ENCODE results near the gene TSC22D1.
"Not testable (repeated sequence)": the region's sequence is repeated elsewhere in the genome, so short reads cannot be mapped to it uniquely, and the experiment has no call there.

The TSC22D1 gene

GRCh38 chr13:44470638-44471562 lies 105.2 kb downstream of the TSC22D1 start:
- Mint-ChIP-seq H3K4me1 (ENCODE audit: low read depth) (no peaks in the 10 kb centered on the region), H3K4me3 (no peak overlapping the region), H3K36me3 (ENCODE audit: low read depth) (no peaks in the 10 kb centered on the region), H3K27ac (no peak overlapping the region), H3K27me3 (ENCODE audit: low read depth) (peaks cover 15% of the 10 kb centered on the region), H3K9me3 (no peaks in the 10 kb centered on the region)
- DNase-seq (ENCODE audit: low spot score) = no peak

DNA sequence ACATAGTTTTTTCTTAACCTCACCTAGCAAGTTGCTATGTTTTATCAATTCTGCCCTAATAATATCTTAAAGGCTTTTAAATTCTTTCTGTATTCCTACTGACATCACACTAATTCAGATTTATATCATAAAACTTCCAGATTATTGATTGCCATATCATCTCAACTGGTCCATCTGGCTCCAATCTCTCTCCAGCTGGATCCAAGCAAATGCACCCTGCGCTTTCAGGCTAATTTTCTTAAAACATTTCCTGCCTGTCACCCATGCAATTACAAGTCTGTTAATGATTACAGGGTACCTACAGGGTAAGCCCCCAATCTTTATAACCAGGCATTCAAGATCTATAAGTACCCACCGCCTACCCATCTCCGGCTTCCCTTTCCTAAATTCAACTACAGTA lies 107.3 kb downstream of the TSC22D1 start:
- no peaks in the 10 kb centered on the region for H3K4me1 Mint-ChIP-seq (ENCODE audit: low read depth)
- no peaks in the 10 kb centered on the region for H3K9me3 Mint-ChIP-seq
- no peak overlapping the region for H3K4me3 Mint-ChIP-seq
- H3K27ac Mint-ChIP-seq = no peak overlapping the region
- no peak for DNase-seq (ENCODE audit: low spot score)
- peaks cover 7% of the 10 kb centered on the region for H3K27me3 Mint-ChIP-seq (ENCODE audit: low read depth)
- H3K36me3 Mint-ChIP-seq (ENCODE audit: low read depth) = no peaks in the 10 kb centered on the region

GRCh38 chr13:44465318-44465717 lies 110.8 kb downstream of the TSC22D1 start:
- no peaks in the 10 kb centered on the region for H3K36me3 Mint-ChIP-seq (ENCODE audit: low read depth)
- peaks cover 21% of the 10 kb centered on the region for H3K27me3 Mint-ChIP-seq (ENCODE audit: low read depth)
- H3K27ac Mint-ChIP-seq = no peak overlapping the region
- H3K4me1 Mint-ChIP-seq (ENCODE audit: low read depth) = no peaks in the 10 kb centered on the region
- no peak overlapping the region for H3K4me3 Mint-ChIP-seq
- no peak for DNase-seq (ENCODE audit: low spot score)
- H3K9me3 Mint-ChIP-seq = no peaks in the 10 kb centered on the region

- Mint-ChIP-seq H3K27ac (no peak overlapping the region), H3K4me3 (no peak overlapping the region), H3K36me3 (ENCODE audit: low read depth) (no peaks in the 10 kb centered on the region), H3K9me3 (no peaks in the 10 kb centered on the region), H3K4me1 (ENCODE audit: low read depth) (no peaks in the 10 kb centered on the region), H3K27me3 (ENCODE audit: low read depth) (peaks cover 21% of the 10 kb centered on the region)
- no peak for DNase-seq (ENCODE audit: low spot score)
Observed at GRCh38 chr13:44464471-44464870, 111.7 kb downstream of the TSC22D1 start.

DNA sequence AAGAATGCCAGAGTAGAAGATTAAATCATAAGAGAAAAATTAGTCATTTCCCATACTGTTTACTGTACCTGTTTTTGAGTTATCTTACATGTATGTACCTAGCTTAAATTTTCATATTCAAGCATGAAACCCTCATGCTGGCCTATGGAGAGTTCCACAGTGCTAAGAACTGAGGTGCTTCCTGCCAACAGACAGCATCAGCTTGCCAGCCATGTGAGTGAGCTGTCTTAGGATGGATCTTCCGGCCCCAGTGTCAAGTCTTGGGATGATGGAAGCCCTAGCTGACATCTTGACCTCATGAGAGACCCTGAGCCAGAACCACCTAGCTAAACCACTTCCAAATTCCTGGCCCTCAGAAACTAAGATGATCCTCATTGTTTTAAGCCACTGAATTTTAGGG lies 112.4 kb downstream of the TSC22D1 start:
- peaks cover 19% of the 10 kb centered on the region for H3K27me3 Mint-ChIP-seq (ENCODE audit: low read depth)
- no peak overlapping the region for H3K4me3 Mint-ChIP-seq
- H3K36me3 Mint-ChIP-seq (ENCODE audit: low read depth) = no peaks in the 10 kb centered on the region
- H3K9me3 Mint-ChIP-seq = no peaks in the 10 kb centered on the region
- no peak for DNase-seq (ENCODE audit: low spot score)
- H3K27ac Mint-ChIP-seq = no peak overlapping the region
- no peaks in the 10 kb centered on the region for H3K4me1 Mint-ChIP-seq (ENCODE audit: low read depth)

- no peaks in the 10 kb centered on the region for H3K36me3 Mint-ChIP-seq (ENCODE audit: low read depth)
Observed at GRCh38 chr13:44459674-44460073, 116.5 kb downstream of the TSC22D1 start.

DNA sequence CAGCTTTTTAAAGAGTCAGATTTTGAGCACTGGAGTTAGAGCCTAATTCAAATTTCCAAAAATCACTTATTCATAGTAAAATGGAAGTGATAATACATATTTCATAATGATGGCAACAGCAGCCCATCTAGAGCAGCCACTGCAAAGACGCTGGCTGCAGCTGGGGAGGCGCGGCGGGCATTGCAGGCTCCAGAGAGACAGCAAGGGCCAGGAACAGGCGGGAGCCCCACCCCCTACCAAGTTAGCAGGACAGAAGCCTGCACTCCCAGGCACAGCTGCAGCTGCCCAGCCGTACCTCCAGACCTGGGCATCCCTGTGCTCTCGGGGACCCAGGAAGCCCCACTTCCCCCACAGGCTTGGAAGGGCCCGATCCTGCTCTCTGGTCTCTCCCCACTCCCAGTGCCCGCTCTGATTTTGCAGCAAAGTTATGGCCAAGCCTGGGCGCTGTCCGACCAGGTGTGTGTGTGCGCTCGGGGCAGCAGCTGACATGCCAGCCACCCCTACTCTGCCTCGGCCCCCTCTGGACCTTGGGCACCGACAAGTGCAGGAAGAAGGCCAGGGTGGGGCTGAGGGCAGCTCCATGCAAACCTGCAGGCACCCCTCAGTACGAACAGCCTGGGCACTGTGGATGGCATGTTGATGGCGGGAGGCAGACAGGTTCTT lies 117.7 kb downstream of the TSC22D1 start:
- no peak overlapping the region for H3K4me3 Mint-ChIP-seq
- H3K27ac Mint-ChIP-seq = no peak overlapping the region
- DNase-seq (ENCODE audit: low spot score) = no peak
- no peaks in the 10 kb centered on the region for H3K4me1 Mint-ChIP-seq (ENCODE audit: low read depth)
- peaks cover 4% of the 10 kb centered on the region for H3K9me3 Mint-ChIP-seq
- no peaks in the 10 kb centered on the region for H3K36me3 Mint-ChIP-seq (ENCODE audit: low read depth)
- peaks cover 14% of the 10 kb centered on the region for H3K27me3 Mint-ChIP-seq (ENCODE audit: low read depth)

More at GRCh38 chr13:44459674-44460073, 116.5 kb downstream of the TSC22D1 start:
- Mint-ChIP-seq H3K4me3 (no peak overlapping the region), H3K4me1 (ENCODE audit: low read depth) (no peaks in the 10 kb centered on the region), H3K9me3 (peaks cover 4% of the 10 kb centered on the region), H3K27me3 (ENCODE audit: low read depth) (peaks cover 14% of the 10 kb centered on the region), H3K27ac (no peak overlapping the region)
- DNase-seq (ENCODE audit: low spot score) = no peak

DNA sequence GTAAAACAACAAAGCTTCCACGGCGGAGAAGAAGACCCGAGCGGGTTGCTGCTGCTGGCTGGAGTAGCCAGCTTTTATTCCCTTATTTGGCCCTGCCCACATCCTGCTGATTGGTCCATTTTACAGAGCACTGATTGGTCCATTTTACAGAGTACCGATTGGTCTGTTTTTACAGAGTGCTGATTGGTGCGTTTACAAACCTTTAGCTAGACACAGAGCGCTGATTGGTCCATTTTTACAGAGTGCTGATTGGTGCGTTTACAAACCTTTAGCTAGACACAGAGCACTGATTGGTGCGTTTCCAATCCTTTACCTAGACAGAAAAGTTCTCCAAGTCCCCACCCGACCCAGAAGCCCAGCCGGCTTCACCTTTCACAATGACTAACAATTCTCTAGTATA lies 119.9 kb downstream of the TSC22D1 start:
- DNase-seq (ENCODE audit: low spot score); H3K4me3 Mint-ChIP-seq; H3K9me3 Mint-ChIP-seq; H3K27me3 Mint-ChIP-seq (ENCODE audit: low read depth); H3K4me1 Mint-ChIP-seq (ENCODE audit: low read depth); H3K27ac Mint-ChIP-seq; H3K36me3 Mint-ChIP-seq (ENCODE audit: low read depth): not testable (repeated sequence)

DNA sequence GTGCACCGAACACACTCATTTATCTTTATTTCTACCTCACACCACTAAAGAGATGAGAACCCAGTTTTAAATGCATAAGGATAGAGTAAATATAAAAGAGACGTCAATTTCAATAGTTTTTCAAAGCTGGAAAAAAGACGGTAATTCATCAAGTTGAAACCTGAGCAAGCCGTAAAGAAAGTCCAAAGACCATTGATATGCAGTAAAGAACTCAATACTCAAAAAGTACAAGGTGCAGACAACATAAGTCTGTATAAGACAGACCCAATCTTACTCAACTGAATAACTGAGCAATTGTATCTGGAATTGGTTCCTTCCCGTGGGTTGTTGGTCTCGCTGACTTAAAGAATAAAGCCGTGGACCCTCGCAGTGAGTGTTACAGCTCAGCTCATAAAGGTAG lies 120.4 kb downstream of the TSC22D1 start:
- DNase-seq (ENCODE audit: low spot score) = no peak
- no peaks in the 10 kb centered on the region for H3K27me3 Mint-ChIP-seq (ENCODE audit: low read depth)
- no peak overlapping the region for H3K4me3 Mint-ChIP-seq
- peaks cover 4% of the 10 kb centered on the region for H3K9me3 Mint-ChIP-seq
- H3K4me1 Mint-ChIP-seq (ENCODE audit: low read depth) = no peaks in the 10 kb centered on the region
- H3K27ac Mint-ChIP-seq = no peak overlapping the region
- H3K36me3 Mint-ChIP-seq (ENCODE audit: low read depth) = no peaks in the 10 kb centered on the region

DNA sequence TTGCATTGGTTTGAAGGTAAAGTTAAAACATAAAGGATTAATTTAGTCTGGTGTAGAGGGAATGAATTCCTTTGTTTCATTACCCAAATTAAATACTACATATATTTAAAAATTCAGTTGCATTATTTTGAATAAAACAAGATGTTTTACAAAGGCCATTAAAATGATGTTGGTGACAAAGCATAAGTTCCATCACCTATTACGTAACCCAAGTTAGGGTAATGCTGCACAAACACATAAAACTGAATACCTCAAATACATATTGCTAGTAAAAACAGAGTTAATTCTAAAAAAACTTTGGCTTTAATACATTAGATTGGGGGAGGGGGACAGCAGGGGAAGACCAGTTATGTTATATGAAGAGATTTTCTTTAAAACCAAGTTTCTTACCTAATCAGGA lies 122.2 kb downstream of the TSC22D1 start:
- H3K4me3 Mint-ChIP-seq = no peak overlapping the region
- no peak overlapping the region for H3K27ac Mint-ChIP-seq
- no peaks in the 10 kb centered on the region for H3K4me1 Mint-ChIP-seq (ENCODE audit: low read depth)
- DNase-seq (ENCODE audit: low spot score) = no peak
- no peaks in the 10 kb centered on the region for H3K36me3 Mint-ChIP-seq (ENCODE audit: low read depth)
- H3K9me3 Mint-ChIP-seq = peaks cover 4% of the 10 kb centered on the region
- H3K27me3 Mint-ChIP-seq (ENCODE audit: low read depth) = no peaks in the 10 kb centered on the region

DNA sequence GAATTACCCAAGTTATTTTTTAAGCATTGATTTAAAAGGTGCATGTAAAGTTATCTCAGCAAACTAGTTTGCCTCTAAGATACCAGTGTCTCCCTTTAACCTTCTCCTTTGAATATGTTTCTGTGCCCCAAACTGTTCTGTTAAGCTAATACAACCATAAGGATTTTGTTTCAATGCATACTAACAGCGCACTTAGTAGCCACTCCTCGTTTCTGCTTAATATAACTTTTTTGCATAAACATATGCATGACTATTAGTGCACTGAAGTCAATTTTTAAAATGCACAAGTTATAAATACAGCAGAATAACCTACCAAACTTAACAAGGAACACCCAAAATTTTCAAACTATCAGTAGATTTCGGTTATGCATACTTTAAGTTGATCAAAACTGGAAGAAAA lies 123.1 kb downstream of the TSC22D1 start:
- H3K4me1 Mint-ChIP-seq (ENCODE audit: low read depth) = no peaks in the 10 kb centered on the region
- no peak overlapping the region for H3K4me3 Mint-ChIP-seq
- H3K9me3 Mint-ChIP-seq = peaks cover 4% of the 10 kb centered on the region
- no peak for DNase-seq (ENCODE audit: low spot score)
- no peaks in the 10 kb centered on the region for H3K27me3 Mint-ChIP-seq (ENCODE audit: low read depth)
- no peak overlapping the region for H3K27ac Mint-ChIP-seq
- H3K36me3 Mint-ChIP-seq (ENCODE audit: low read depth) = no peaks in the 10 kb centered on the region

DNA sequence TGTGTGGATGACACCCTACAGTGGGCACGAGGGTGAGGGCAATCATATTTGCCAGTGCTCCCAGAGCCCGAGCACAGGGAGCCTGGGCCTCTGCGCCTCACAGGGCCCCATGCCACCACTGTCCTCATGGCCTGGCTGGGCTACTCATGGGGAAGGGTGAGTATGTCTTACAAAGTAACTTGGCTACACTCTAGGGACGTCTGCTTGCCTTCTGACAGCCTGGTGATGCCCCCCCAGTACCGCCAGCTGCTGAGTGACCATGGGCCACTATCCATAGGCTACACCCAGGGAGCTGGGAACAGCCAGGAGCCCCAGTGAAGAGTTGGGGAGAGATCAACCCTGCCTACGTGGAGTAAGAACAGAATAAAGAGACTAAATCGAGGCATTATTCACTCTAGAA lies 123.7 kb downstream of the TSC22D1 start:
- DNase-seq (ENCODE audit: low spot score) = no peak
- Mint-ChIP-seq H3K27me3 (ENCODE audit: low read depth) (no peaks in the 10 kb centered on the region), H3K9me3 (peaks cover 4% of the 10 kb centered on the region), H3K4me3 (no peak overlapping the region), H3K4me1 (ENCODE audit: low read depth) (no peaks in the 10 kb centered on the region), H3K36me3 (ENCODE audit: low read depth) (no peaks in the 10 kb centered on the region), H3K27ac (no peak overlapping the region)

DNA sequence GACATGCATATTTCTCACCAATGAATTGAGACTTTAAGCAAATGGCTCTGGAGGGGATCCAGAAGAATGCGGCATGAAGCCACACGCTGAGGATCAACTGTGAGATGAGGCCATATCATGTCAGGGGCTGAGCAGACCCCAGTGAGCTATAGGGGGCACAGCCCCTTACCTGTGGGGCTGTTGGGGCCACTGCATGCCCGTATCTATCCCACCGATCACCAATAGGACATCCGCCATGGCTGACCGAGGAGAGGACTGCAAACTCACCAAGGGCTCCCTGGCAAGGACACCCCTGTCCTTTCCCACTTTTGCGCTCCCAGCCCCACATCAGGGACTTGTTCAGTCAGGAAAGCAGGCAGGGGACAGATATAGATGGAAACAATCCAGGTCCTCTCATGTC lies 124.5 kb downstream of the TSC22D1 start:
- Mint-ChIP-seq H3K27me3 (ENCODE audit: low read depth) (no peaks in the 10 kb centered on the region), H3K36me3 (ENCODE audit: low read depth) (no peaks in the 10 kb centered on the region), H3K4me3 (no peak overlapping the region), H3K9me3 (peaks cover 4% of the 10 kb centered on the region), H3K4me1 (ENCODE audit: low read depth) (no peaks in the 10 kb centered on the region), H3K27ac (no peak overlapping the region)
- no peak for DNase-seq (ENCODE audit: low spot score)

DNA sequence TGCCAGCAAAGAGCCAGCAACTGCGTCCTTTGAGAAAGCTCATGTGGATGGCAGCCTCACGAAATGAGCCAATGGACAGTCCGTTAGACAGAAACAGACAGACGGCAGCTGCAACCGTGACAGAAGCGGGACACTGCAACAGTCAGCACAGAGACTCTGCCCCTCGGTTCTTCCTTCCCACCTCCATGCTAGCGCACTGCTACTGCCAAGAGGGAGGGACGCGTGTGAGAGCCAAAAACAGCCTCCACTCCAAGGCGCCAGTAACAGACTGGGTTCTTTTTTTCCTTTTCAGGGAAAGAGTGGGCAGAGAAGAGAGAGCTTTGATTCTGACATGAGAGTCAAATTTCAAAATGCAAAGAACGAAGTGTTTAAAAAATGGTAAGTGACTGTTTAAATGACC lies 125.0 kb downstream of the TSC22D1 start:
- H3K9me3 Mint-ChIP-seq = peaks cover 4% of the 10 kb centered on the region
- no peak overlapping the region for H3K4me3 Mint-ChIP-seq
- peaks cover 4% of the 10 kb centered on the region for H3K27me3 Mint-ChIP-seq (ENCODE audit: low read depth)
- DNase-seq (ENCODE audit: low spot score) = no peak
- H3K36me3 Mint-ChIP-seq (ENCODE audit: low read depth) = no peaks in the 10 kb centered on the region
- no peaks in the 10 kb centered on the region for H3K4me1 Mint-ChIP-seq (ENCODE audit: low read depth)
- H3K27ac Mint-ChIP-seq = no peak overlapping the region

Data from T-helper 2 cell treated with Interferon-gamma antibody and Interleukin-4, amounts not matched to agents 5 μg/mL and 100 μg/mL, for 36 hours (primary cell).